A549 (cell line): Measurements from ENCODE around the gene BCKDK. TPM values are rescaled to one million over a fixed set of nuclear protein-coding genes. Genes with fewer than 3 reads are reported as not detected.

Source experiments
- ATAC-seq, 2 experiments: fragments of 200-7000 bp in 1 of 2; fragments of >200 bp in 1 of 2; cut with Nextera tagmentation in 1 of 2; cut with Tn5 transposase in 1 of 2; 3 replicates each; pipeline versions ENCODE4 v1.8.0 to v1.9.1; 2018 to 2020; ENCODE audit warnings: mild to moderate bottlenecking in 1 of 2, moderate library complexity in 1 of 2
- CTCF ChIA-PET: fragments of 300-600 bp; sonication (Branson Sonifier 250); formaldehyde crosslinking; extraction: SDS; loops from one replicate; lab custom pipeline; 2021; ENCODE audit warnings: antibody characterized with exemption, inconsistent platforms; lab: Yijun Ruan, JAX
- POLR2A ChIA-PET: fragments of 350-600 bp; formaldehyde crosslinking; extraction: SDS; loops from one replicate; lab custom pipeline; 2021; ENCODE audit warnings: antibody characterized with exemption, inconsistent platforms; lab: Yijun Ruan, JAX
- DNase-seq, 2 experiments: peaks; one replicate each; pipeline versions ENCODE4 v3.0.0 to v3.0.0-alpha.2; 2011 to 2016; ENCODE audit warnings: low read depth in 1 of 2, low spot score in 1 of 2
- FAIRE-seq: peaks from 2 replicates; lab custom pipeline; 2011; peaks lifted over from hg19 to GRCh38; lab: Jason Lieb, UNC
- H3K27ac ChIP-seq, 2 experiments: fragments of >200 bp; sonication (Bioruptor Twin); formaldehyde crosslinking; 3 replicates each; pipeline ENCODE4 v1.5.1; 2016 to 2017
- H3K4me1 ChIP-seq: fragments of >200 bp; sonication (Bioruptor Twin); formaldehyde crosslinking; 3 replicates; pipeline ENCODE4 v1.6.1; 2016
- H3K4me2 ChIP-seq: fragments of >200 bp; sonication (Bioruptor Twin); formaldehyde crosslinking; 3 replicates; pipeline ENCODE4 v1.6.1; 2016
- H3K4me3 ChIP-seq: fragments of >200 bp; sonication (Bioruptor Twin); formaldehyde crosslinking; 3 replicates; pipeline ENCODE4 v1.5.1; 2016
- H3K9me3 ChIP-seq: fragments of >200 bp; sonication (Bioruptor Twin); formaldehyde crosslinking; 3 replicates; pipeline ENCODE4 v1.6.1; 2016
- BCL3 ChIP-seq: fragments of >200 bp; sonication (Bioruptor Twin); formaldehyde crosslinking; IDR thresholded peaks from 3 replicates; pipeline ENCODE4 v1.6.1; 2016
- CBX2 ChIP-seq: fragments of 200-600 bp; sonication (generic); IDR thresholded peaks from 2 replicates; pipeline ENCODE4 v1.6.1; 2016; ENCODE audit warnings: low read depth, mild to moderate bottlenecking, borderline replicate concordance
- CEBPB ChIP-seq, 2 experiments: fragments of >200 bp in 1 of 2; sonication (Bioruptor Twin) in 1 of 2; formaldehyde crosslinking in 1 of 2; IDR thresholded peaks; 2 replicates each; pipeline ENCODE4 v1.6.1; 2012 to 2016
- E2F6 ChIP-seq: IDR thresholded peaks from 2 replicates; pipeline ENCODE4 v1.6.1; 2012; ENCODE audit warnings: low read depth, borderline replicate concordance
- EHMT2 ChIP-seq: fragments of 200-600 bp; sonication (generic); IDR thresholded peaks from 2 replicates; pipeline ENCODE4 v1.6.1; 2016; ENCODE audit warnings: antibody characterized with exemption, low read depth, mild to moderate bottlenecking, moderate library complexity
- EP300 ChIP-seq, 2 experiments: fragments of >200 bp; sonication (Bioruptor Twin); formaldehyde crosslinking; IDR thresholded peaks; 2 replicates in 1 of 2; 3 replicates in 1 of 2; pipeline ENCODE4 v1.6.1; 2016 to 2017
- FOSB ChIP-seq: fragments of 250-450 bp; sonication (Bioruptor Pico); IDR thresholded peaks from 2 replicates; pipeline ENCODE4 v1.5.0; 2020; ENCODE audit warnings: mild to moderate bottlenecking, moderate library complexity
- HES2 ChIP-seq: fragments of >200 bp; sonication (Bioruptor Twin); formaldehyde crosslinking; IDR thresholded peaks from 2 replicates; pipeline ENCODE4 v1.6.1; 2016
- HOXB13 ChIP-seq: fragments of 250-450 bp; sonication (Bioruptor Pico); IDR thresholded peaks from 2 replicates; pipeline ENCODE4 v1.5.0; 2020; ENCODE audit warnings: low read depth, mild to moderate bottlenecking, moderate library complexity
- KDM1A ChIP-seq: fragments of 200-600 bp; sonication (generic); IDR thresholded peaks from 2 replicates; pipeline ENCODE4 v1.6.1; 2016; ENCODE audit warnings: low read depth, mild to moderate bottlenecking
- NFE2L2 ChIP-seq: fragments of 150-350 bp; conservative IDR thresholded peaks from 2 replicates; pipeline ENCODE4 v1.6.1; 2014; ENCODE audit warnings: low read length
- PBX3 ChIP-seq: IDR thresholded peaks from 2 replicates; pipeline ENCODE4 v1.6.1; 2012
- POLR2A ChIP-seq: IDR thresholded peaks from 2 replicates; pipeline ENCODE4 v1.6.1; 2012; ENCODE audit warnings: mild to moderate bottlenecking, low read length
- RAD21 ChIP-seq, 2 experiments: fragments of >200 bp in 1 of 2; sonication (Bioruptor Twin) in 1 of 2; formaldehyde crosslinking in 1 of 2; IDR thresholded peaks in 1 of 2; conservative IDR thresholded peaks in 1 of 2; 2 replicates in 1 of 2; 3 replicates in 1 of 2; pipeline ENCODE4 v1.6.1; 2012 to 2018; ENCODE audit warnings: inconsistent platforms in 1 of 2
- RARB ChIP-seq: fragments of 250-450 bp; sonication (Bioruptor Pico); IDR thresholded peaks from 2 replicates; pipeline ENCODE4 v1.8.0; 2021; ENCODE audit warnings: mild to moderate bottlenecking, moderate library complexity
- TFCP2L1 ChIP-seq: fragments of 250-450 bp; sonication (Bioruptor Pico); IDR thresholded peaks from 2 replicates; pipeline ENCODE4 v1.5.0; 2021; ENCODE audit warnings: mild to moderate bottlenecking
- ZFP36 ChIP-seq: fragments of 450-650 bp; IDR thresholded peaks from 2 replicates; pipeline ENCODE4 v1.6.1; 2014; ENCODE audit warnings: borderline replicate concordance; ENCODE audit not compliant: partially characterized antibody
- WGBS: methylation state at CpG from one replicate; pipeline ENCODE4 v1.1.6; 2017; ENCODE audit errors: missing lambda C conversion rate; 5-methylcytosine and 5-hydroxymethylcytosine counted together
- polyA plus RNA-seq, 4 experiments: library from polyadenylated mRNA; depleted of rRNA in 3 of 4; stranded (reverse); fragments of >200 nt; fragmentation: RNase III in 1 of 4; extraction: RNeasy Plus Mini Kit Qiagen cat#74134 plus additional on column Dnase treatment in 1 of 4; gene quantifications; 2 replicates in 3 of 4; 3 replicates in 1 of 4; pipeline ENCODE4 v1.2.3, GENCODE V29; 2011 to 2017

BCKDK gene
- polyA plus RNA-seq, 2 of the 4 experiments (the other 2 are of a cell fraction): 20.7 to 36.7 TPM

- DNase-seq (no peak), ATAC-seq (no peak), FAIRE-seq (no peak)
- Histone ChIP-seq H3K4me1 (peaks cover 14% of the 10 kb centered on the region; the same call in 2 of the 3 replicates), H3K27ac (no peak overlapping the region; a peak in 1 of 6 replicates), H3K4me2 (no peak overlapping the region), H3K9me3 (no peaks in the 10 kb centered on the region), H3K4me3 (no peak overlapping the region)
- TF ChIP-seq EP300 (IDR thresholded peaks at IDR 0.05) (no peak), HOXB13 (CRISPR knock-in tag) (no peak), TFCP2L1 (CRISPR knock-in tag) (no peak), CBX2 (no peak), FOSB (CRISPR knock-in tag) (no peak), CEBPB (IDR thresholded peaks at IDR 0.05) (no peak), KDM1A (no peak), PBX3 (no peak), E2F6 (no peak), NFE2L2 (no peak), HES2 (no peak), BCL3 (no peak), POLR2A (no peak)
- ChIA-PET CTCF (interaction anchor here (1.1 to 20.3 kb wide), 5 partner anchors 11 to 329 kb away, joined by 3 to 166 read pairs (median 7); partner anchors contain the start of gene ZNF843), POLR2A (interaction anchor here (1.1 kb wide), 1 partner anchor 29 kb away, joined by 3 read pairs; no protein-coding TSS in a partner anchor)
- 90% methylated on average over 5 of the region's 5 CpGs for WGBS
These were observed 5.2 kb downstream of the BCKDK start for GRCh38 chr16:31113121-31114120.

GRCh38 chr16:31114468-31114867 is 6.3 kb downstream of the BCKDK start:
- H3K4me1 ChIP-seq: peaks cover 17% of the 10 kb centered on the region
- no peak overlapping the region for H3K27ac ChIP-seq
- H3K9me3 ChIP-seq: no peaks in the 10 kb centered on the region
- H3K4me3 ChIP-seq: no peak overlapping the region
- no peak overlapping the region for H3K4me2 ChIP-seq
- DNase-seq: no peak
- TF ChIP-seq RARB: no peak
- TF ChIP-seq RAD21 (conservative IDR thresholded peaks at IDR 0.05 in 1 of 2, IDR thresholded peaks at IDR 0.05 in 1 of 2): no peak
- no peak for TF ChIP-seq EHMT2
- no peak for TF ChIP-seq ZFP36
- FAIRE-seq: no peak
- ChIA-PET POLR2A (no interaction called here), CTCF (interaction anchor here (0.6 to 20.3 kb wide), 2 partner anchors 18 to 28 kb away, joined by 3 to 166 read pairs; no protein-coding TSS in a partner anchor)
- WGBS: 82% methylated on average over 8 of the region's 8 CpGs
- no peak for ATAC-seq
